Liver (tissue), 9 donors: ENCODE data around the gene PARD6A. TPM values are rescaled to one million over a fixed set of nuclear protein-coding genes. Genes with fewer than 3 reads are reported as not detected.

Experiments
- DNase-seq: peaks from one replicate; pipeline ENCODE4 v3.0.0-alpha.2; 2017; ENCODE audit warnings: low spot score
- H3K27ac ChIP-seq, 2 donors: one replicate each; pipeline ENCODE4 v1.7.0; 2013; ENCODE audit warnings: inconsistent platforms in 2 of 2, low read length in 2 of 2, control low read depth in 1 of 2, low read depth in 1 of 2, mild to moderate bottlenecking in 1 of 2
- H3K27me3 ChIP-seq, 4 donors: one replicate each; pipeline versions ENCODE4 v1.6.1 to v1.7.0; 2013; ENCODE audit warnings: low read length in 3 of 4, inconsistent platforms in 1 of 4, mild to moderate bottlenecking in 1 of 4, moderate library complexity in 1 of 4; ENCODE audit not compliant: control insufficient read depth in 4 of 4, insufficient read depth in 4 of 4
- H3K36me3 ChIP-seq, 4 donors: one replicate each; pipeline versions ENCODE4 v1.6.1 to v1.7.0; 2013; ENCODE audit warnings: low read length in 3 of 4, mild to moderate bottlenecking in 3 of 4, low read depth in 1 of 4, moderate library complexity in 1 of 4; ENCODE audit not compliant: control insufficient read depth in 4 of 4, insufficient read depth in 3 of 4
- H3K4me1 ChIP-seq, 4 donors: one replicate each; pipeline versions ENCODE4 v1.6.1 to v1.7.0; 2013; ENCODE audit warnings: low read length in 3 of 4, mild to moderate bottlenecking in 3 of 4, moderate library complexity in 1 of 4; ENCODE audit not compliant: control insufficient read depth in 4 of 4, insufficient read depth in 4 of 4
- H3K4me3 ChIP-seq, 3 donors: one replicate each; pipeline versions ENCODE4 v1.6.1 to v1.7.0; 2013; ENCODE audit warnings: low read length in 3 of 3, control low read depth in 1 of 3, low read depth in 1 of 3, mild to moderate bottlenecking in 1 of 3
- H3K9ac ChIP-seq, 2 donors: one replicate each; pipeline ENCODE4 v1.7.0; 2013; ENCODE audit warnings: low read length in 2 of 2, mild to moderate bottlenecking in 2 of 2, moderate library complexity in 2 of 2, control low read depth in 1 of 2, low read depth in 1 of 2
- H3K9me3 ChIP-seq, 4 donors: one replicate each; pipeline versions ENCODE4 v1.6.1 to v1.7.0; 2013; ENCODE audit warnings: low read length in 3 of 4; ENCODE audit not compliant: control insufficient read depth in 4 of 4
- ATF3 ChIP-seq: IDR thresholded peaks from 2 replicates; pipeline ENCODE4 v1.6.1; 2016; ENCODE audit warnings: antibody characterized with exemption
- CTCF ChIP-seq: fragments of 150-350 bp; IDR thresholded peaks from 2 replicates; pipeline ENCODE4 v1.5.1; 2017; ENCODE audit warnings: improper control_type of control experiment, low read depth, low read length; ENCODE audit not compliant: missing input control
- FOXA1 ChIP-seq: IDR thresholded peaks from 2 replicates; pipeline ENCODE4 v1.6.1; 2016; ENCODE audit warnings: antibody characterized with exemption
- FOXA2 ChIP-seq: IDR thresholded peaks from 2 replicates; pipeline ENCODE4 v1.6.1; 2016; ENCODE audit warnings: antibody characterized with exemption
- GABPA ChIP-seq, 2 donors: IDR thresholded peaks in 1 of 2; conservative IDR thresholded peaks in 1 of 2; 2 replicates each; pipeline ENCODE4 v1.6.1; 2016; ENCODE audit warnings: antibody characterized with exemption in 2 of 2, mild to moderate bottlenecking in 1 of 2, moderate library complexity in 1 of 2
- HNF4A ChIP-seq, 2 donors: conservative IDR thresholded peaks; 2 replicates each; pipeline ENCODE4 v1.6.1; 2016; ENCODE audit warnings: antibody characterized with exemption in 2 of 2, mild to moderate bottlenecking in 2 of 2
- HNF4G ChIP-seq: IDR thresholded peaks from 2 replicates; pipeline ENCODE4 v1.6.1; 2016; ENCODE audit warnings: antibody characterized with exemption
- JUND ChIP-seq, 2 donors: IDR thresholded peaks; 2 replicates each; pipeline ENCODE4 v1.6.1; 2016; ENCODE audit warnings: antibody characterized with exemption in 2 of 2
- MAX ChIP-seq: IDR thresholded peaks from 2 replicates; pipeline ENCODE4 v1.6.1; 2016; ENCODE audit warnings: antibody characterized with exemption
- NR2F2 ChIP-seq: IDR thresholded peaks from 2 replicates; pipeline ENCODE4 v1.6.1; 2016; ENCODE audit warnings: antibody characterized with exemption
- RAD21 ChIP-seq, 2 donors: IDR thresholded peaks; 2 replicates each; pipeline ENCODE4 v1.6.1; 2016; ENCODE audit warnings: antibody characterized with exemption in 2 of 2, mild to moderate bottlenecking in 2 of 2
- RXRA ChIP-seq, 2 donors: IDR thresholded peaks; 2 replicates each; pipeline ENCODE4 v1.6.1; 2017 to 2018; ENCODE audit warnings: antibody characterized with exemption in 2 of 2, mild to moderate bottlenecking in 1 of 2
- SP1 ChIP-seq: IDR thresholded peaks from 2 replicates; pipeline ENCODE4 v1.6.1; 2018; ENCODE audit warnings: antibody characterized with exemption, mild to moderate bottlenecking
- TAF1 ChIP-seq: conservative IDR thresholded peaks from 2 replicates; pipeline ENCODE4 v1.6.1; 2016; ENCODE audit warnings: antibody characterized with exemption, mild to moderate bottlenecking
- YY1 ChIP-seq: IDR thresholded peaks from 2 replicates; pipeline ENCODE4 v1.6.1; 2016; ENCODE audit warnings: antibody characterized with exemption, mild to moderate bottlenecking
- WGBS: extraction: QIAGEN DNeasy Blood & Tissue Kit; methylation state at CpG from one replicate; pipeline ENCODE4 v1.1.7; 2013; 5-methylcytosine and 5-hydroxymethylcytosine counted together
- polyA plus RNA-seq, 2 donors: library from polyadenylated mRNA; stranded (reverse) in 1 of 2; unstranded in 1 of 2; fragments of 200-250 nt in 1 of 2; fragments of >200 nt in 1 of 2; fragmentation: Nextera tagmentation in 1 of 2; extraction: Ambion mirVana in 1 of 2; gene quantifications; one replicate each; pipeline versions ENCODE4 v1.2.1 to v1.2.3, GENCODE V29; 2013 to 2015
- total RNA-seq, 2 donors: library from RNA; depleted of rRNA; stranded (reverse); fragments of >200 nt; gene quantifications; one replicate each; pipeline ENCODE4 v1.2.3, GENCODE V29; 2014
- TF ChIP-seq, protein P1 (sequence below): IDR thresholded peaks from 2 replicates; pipeline ENCODE4 v1.6.1; 2016; ENCODE audit warnings: antibody characterized with exemption
- TF ChIP-seq, protein P2 (sequence below): IDR thresholded peaks from 2 replicates; pipeline ENCODE4 v1.6.1; 2016; ENCODE audit warnings: antibody characterized with exemption, mild to moderate bottlenecking
- donor health status: healthy.
- donor health status: healthy.
- donor health status: healthy.
- donor health status: healthy.
- donor health status: healthy.

PARD6A gene
- total and polyA plus RNA-seq, 4 donors: 0.42 to 2.4 (median 1.8) TPM

DNA sequence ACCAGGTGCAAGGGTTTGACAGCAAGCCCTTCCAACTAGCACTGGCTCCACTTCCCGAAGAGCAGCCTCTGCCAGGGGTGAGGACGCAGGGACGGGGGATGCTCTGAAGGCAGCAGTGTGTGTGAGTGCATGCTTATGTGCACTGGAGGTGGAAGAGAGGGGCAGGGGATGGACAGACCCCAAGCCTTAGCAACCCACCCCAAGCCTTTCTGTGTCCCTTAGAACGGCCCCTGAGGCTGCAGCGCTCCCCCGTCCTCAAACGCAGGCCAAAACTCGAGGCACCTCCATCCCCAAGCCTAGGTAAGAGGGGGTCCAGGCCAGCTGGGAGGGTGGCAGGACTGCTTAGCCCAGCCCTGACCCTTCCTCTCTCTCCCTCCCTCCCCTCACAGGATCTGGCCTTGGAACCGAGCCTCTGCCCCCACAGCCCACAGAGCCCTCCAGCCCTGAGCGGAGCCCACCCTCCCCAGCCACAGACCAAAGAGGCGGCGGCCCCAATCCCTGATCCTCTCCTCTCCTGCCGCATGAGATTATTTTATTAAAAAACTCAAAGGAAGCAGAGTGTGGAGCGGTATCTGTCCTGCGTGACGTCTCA, 3.6 kb upstream of the PARD6A start:
- no peak for TF ChIP-seq CTCF
- Histone ChIP-seq H3K9ac (no peak overlapping the region), H3K4me3 (no peak overlapping the region), H3K4me1 (peaks cover 16 to 41% (median 26%) of the 10 kb centered on the region in 4 donors), H3K36me3 (peaks cover 0 to 1% (median 0%) of the 10 kb centered on the region in 4 donors), H3K27me3 (no peaks in the 10 kb centered on the region), H3K9me3 (no peaks in the 10 kb centered on the region), H3K27ac (no peak overlapping the region)
- no peak for DNase-seq
- 97% methylated on average over 16 of the region's 16 CpGs for WGBS

DNA sequence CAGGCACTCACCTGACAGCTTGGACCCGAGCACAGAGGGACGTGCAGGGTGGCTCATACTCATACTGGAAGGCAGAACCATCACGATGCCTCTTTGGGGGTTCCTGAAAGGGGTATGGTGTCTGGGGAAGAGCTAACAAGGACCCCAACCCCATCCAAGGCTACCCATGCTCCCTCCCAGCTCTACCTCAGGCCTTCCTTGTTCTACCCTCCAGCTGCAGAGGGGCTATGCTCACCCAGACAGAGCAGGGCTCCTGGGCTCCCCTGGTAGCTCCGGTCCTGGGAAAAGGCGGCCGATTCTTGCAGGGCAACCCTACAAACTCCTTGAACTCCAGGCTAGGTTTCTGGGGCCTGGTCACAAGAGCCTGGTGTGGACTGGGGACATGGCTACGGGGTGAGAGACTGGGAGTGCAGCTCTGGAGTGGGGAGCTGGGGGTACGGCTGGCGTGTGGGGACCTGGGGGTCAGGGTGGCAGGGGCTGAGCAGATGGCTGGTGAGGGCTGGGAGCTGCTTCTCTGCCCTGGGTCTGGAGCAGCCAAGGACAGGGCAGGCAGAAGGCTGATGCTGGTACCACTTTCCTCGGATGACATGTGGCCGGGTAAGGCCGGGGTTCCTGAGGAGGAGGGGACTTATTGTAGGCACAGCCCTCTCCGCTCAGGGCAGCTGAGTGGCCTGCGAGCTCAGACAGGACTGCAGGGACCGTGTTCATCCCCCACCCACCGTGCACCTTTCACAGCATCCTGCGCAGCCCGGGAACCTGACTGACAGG, 2.8 kb upstream of the PARD6A start:
- whole genome bisulfite sequencing: 95% methylated on average over 18 of the region's 18 CpGs
- H3K36me3 ChIP-seq: peaks cover 0 to 1% (median 0%) of the 10 kb centered on the region in 4 donors

More for the DNA sequence above, 2.8 kb upstream of the PARD6A start:
- H3K9ac ChIP-seq: no peak overlapping the region
- TF ChIP-seq JUND (IDR thresholded peaks at IDR 0.05) (no peak), SP1 (no peak), FOXA2 (no peak), CTCF (no peak), HNF4G (no peak), TAF1 (no peak), RAD21 (IDR thresholded peaks at IDR 0.05) (no peak), RXRA (IDR thresholded peaks at IDR 0.05) (no peak), NR2F2 (no peak), FOXA1 (no peak), YY1 (no peak), ATF3 (no peak), GABPA (IDR thresholded peaks at IDR 0.05 in 1 of 2, conservative IDR thresholded peaks at IDR 0.05 in 1 of 2) (no peak), HNF4A (conservative IDR thresholded peaks at IDR 0.05) (no peak), MAX (no peak)
- TF ChIP-seq, protein P1, sequence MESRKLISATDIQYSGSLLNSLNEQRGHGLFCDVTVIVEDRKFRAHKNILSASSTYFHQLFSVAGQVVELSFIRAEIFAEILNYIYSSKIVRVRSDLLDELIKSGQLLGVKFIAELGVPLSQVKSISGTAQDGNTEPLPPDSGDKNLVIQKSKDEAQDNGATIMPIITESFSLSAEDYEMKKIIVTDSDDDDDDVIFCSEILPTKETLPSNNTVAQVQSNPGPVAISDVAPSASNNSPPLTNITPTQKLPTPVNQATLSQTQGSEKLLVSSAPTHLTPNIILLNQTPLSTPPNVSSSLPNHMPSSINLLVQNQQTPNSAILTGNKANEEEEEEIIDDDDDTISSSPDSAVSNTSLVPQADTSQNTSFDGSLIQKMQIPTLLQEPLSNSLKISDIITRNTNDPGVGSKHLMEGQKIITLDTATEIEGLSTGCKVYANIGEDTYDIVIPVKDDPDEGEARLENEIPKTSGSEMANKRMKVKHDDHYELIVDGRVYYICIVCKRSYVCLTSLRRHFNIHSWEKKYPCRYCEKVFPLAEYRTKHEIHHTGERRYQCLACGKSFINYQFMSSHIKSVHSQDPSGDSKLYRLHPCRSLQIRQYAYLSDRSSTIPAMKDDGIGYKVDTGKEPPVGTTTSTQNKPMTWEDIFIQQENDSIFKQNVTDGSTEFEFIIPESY: no peak
- TF ChIP-seq, protein P2, sequence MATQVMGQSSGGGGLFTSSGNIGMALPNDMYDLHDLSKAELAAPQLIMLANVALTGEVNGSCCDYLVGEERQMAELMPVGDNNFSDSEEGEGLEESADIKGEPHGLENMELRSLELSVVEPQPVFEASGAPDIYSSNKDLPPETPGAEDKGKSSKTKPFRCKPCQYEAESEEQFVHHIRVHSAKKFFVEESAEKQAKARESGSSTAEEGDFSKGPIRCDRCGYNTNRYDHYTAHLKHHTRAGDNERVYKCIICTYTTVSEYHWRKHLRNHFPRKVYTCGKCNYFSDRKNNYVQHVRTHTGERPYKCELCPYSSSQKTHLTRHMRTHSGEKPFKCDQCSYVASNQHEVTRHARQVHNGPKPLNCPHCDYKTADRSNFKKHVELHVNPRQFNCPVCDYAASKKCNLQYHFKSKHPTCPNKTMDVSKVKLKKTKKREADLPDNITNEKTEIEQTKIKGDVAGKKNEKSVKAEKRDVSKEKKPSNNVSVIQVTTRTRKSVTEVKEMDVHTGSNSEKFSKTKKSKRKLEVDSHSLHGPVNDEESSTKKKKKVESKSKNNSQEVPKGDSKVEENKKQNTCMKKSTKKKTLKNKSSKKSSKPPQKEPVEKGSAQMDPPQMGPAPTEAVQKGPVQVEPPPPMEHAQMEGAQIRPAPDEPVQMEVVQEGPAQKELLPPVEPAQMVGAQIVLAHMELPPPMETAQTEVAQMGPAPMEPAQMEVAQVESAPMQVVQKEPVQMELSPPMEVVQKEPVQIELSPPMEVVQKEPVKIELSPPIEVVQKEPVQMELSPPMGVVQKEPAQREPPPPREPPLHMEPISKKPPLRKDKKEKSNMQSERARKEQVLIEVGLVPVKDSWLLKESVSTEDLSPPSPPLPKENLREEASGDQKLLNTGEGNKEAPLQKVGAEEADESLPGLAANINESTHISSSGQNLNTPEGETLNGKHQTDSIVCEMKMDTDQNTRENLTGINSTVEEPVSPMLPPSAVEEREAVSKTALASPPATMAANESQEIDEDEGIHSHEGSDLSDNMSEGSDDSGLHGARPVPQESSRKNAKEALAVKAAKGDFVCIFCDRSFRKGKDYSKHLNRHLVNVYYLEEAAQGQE: no peak
- H3K27ac ChIP-seq: no peak overlapping the region
- H3K9me3 ChIP-seq: no peaks in the 10 kb centered on the region
- H3K27me3 ChIP-seq: no peaks in the 10 kb centered on the region
- DNase-seq: no peak
- H3K4me1 ChIP-seq: peaks cover 16 to 47% (median 32%) of the 10 kb centered on the region in 4 donors
- no peak overlapping the region for H3K4me3 ChIP-seq
